PC-3 (cell line): Measurements from ENCODE around the gene HCFC1. TPM values are rescaled to one million over a fixed set of nuclear protein-coding genes. Genes with fewer than 3 reads are reported as not detected.

Source experiments
- ATAC-seq: fragments of 200-7000 bp; cut with Tn5 transposase; 2 replicates; pipeline ENCODE4 v1.9.1; 2020; ENCODE audit warnings: mild to moderate bottlenecking, moderate library complexity
- BruUV-seq: library from RNA; stranded (reverse); fragments of 400-500 nt; replicated peaks from 2 replicates; lab custom pipeline; 2021; lab: Mats Ljungman, UMichigan
- CTCF ChIA-PET: fragments of 300-600 bp; sonication (Branson Sonifier 250); formaldehyde crosslinking; loops from one replicate; lab custom pipeline; 2022; ENCODE audit warnings: antibody characterized with exemption; lab: Charles Lee
- POLR2A ChIA-PET: fragments of 300-600 bp; sonication (Branson Sonifier 250); formaldehyde crosslinking; loops from one replicate; lab custom pipeline; 2022; ENCODE audit warnings: antibody characterized with exemption; ENCODE audit not compliant: unreplicated experiment; lab: Charles Lee
- DNase-seq: peaks from one replicate; pipeline ENCODE4 v3.0.0-alpha.2; 2015
- H2AFZ ChIP-seq: fragments of 300-600 bp; sonication (generic); 2 replicates; pipeline ENCODE4 v1.6.0; 2016; ENCODE audit warnings: antibody characterized with exemption, low read length
- H3F3A ChIP-seq: fragments of 300-600 bp; sonication (generic); one replicate; pipeline ENCODE4 v1.6.0; 2017; ENCODE audit warnings: antibody characterized with exemption, low read length, control low read depth, mild to moderate bottlenecking; ENCODE audit not compliant: unreplicated experiment
- H3K27ac ChIP-seq: fragments of 300-600 bp; sonication (generic); 2 replicates; pipeline ENCODE4 v1.5.1; 2016; ENCODE audit warnings: mild to moderate bottlenecking, low read length
- H3K27me3 ChIP-seq: fragments of 300-600 bp; sonication (generic); 2 replicates; pipeline ENCODE4 v1.6.1; 2016; ENCODE audit warnings: low read length, mixed read lengths
- H3K36me3 ChIP-seq: fragments of 300-600 bp; sonication (generic); 2 replicates; pipeline ENCODE4 v1.6.1; 2016; ENCODE audit warnings: low read depth, mixed run types, low read length, mixed read lengths
- H3K4me1 ChIP-seq: fragments of 300-600 bp; sonication (generic); 2 replicates; pipeline ENCODE4 v1.5.1; 2016; ENCODE audit warnings: low read length; ENCODE audit not compliant: insufficient read depth
- H3K4me2 ChIP-seq: fragments of 300-600 bp; sonication (generic); 2 replicates; pipeline ENCODE4 v1.6.0; 2016; ENCODE audit warnings: low read length
- H3K4me3 ChIP-seq: fragments of 300-600 bp; sonication (generic); 2 replicates; pipeline ENCODE4 v1.5.1; 2016; ENCODE audit warnings: mild to moderate bottlenecking, low read length, mixed read lengths
- H3K79me2 ChIP-seq: fragments of 300-600 bp; sonication (generic); 2 replicates; pipeline ENCODE4 v1.6.1; 2017; ENCODE audit warnings: low read length, mixed read lengths
- H3K9ac ChIP-seq: fragments of 300-600 bp; sonication (generic); 2 replicates; pipeline ENCODE4 v1.6.0; 2016; ENCODE audit warnings: mild to moderate bottlenecking, low read length
- H3K9me2 ChIP-seq: fragments of 300-600 bp; sonication (generic); replicated peaks from 2 replicates; pipeline ENCODE4 v1.6.1; 2016; ENCODE audit warnings: mixed run types, low read length, mixed read lengths
- H3K9me3 ChIP-seq: fragments of 300-600 bp; sonication (generic); 2 replicates; pipeline ENCODE4 v1.6.1; 2016; ENCODE audit warnings: low read length, mixed read lengths
- H4K20me1 ChIP-seq: fragments of 300-600 bp; sonication (generic); 2 replicates; pipeline ENCODE4 v1.6.1; 2016; ENCODE audit warnings: low read length, mixed read lengths
- EZH2 ChIP-seq: fragments of 300-600 bp; sonication (generic); IDR thresholded peaks from one replicate; pipeline ENCODE4 v1.6.1; 2017; ENCODE audit warnings: antibody characterized with exemption, mild to moderate bottlenecking, low read length; ENCODE audit not compliant: unreplicated experiment
- EZH2phosphoT487 ChIP-seq: fragments of 300-600 bp; sonication (generic); IDR thresholded peaks from 2 replicates; pipeline ENCODE4 v1.6.1; 2018; ENCODE audit warnings: mild to moderate bottlenecking, antibody characterized with exemption, low read length, borderline replicate concordance
- intact Hi-C: fragments of 100-400 bp; cut with micrococcal nuclease; formaldehyde crosslinking; loops from 2 replicates; pipeline ENCODE4 v1.9.0; 2023
- total RNA-seq: library from RNA; depleted of rRNA; stranded (reverse); fragments of >200 nt; gene quantifications from 2 replicates; pipeline ENCODE4 v1.2.3, GENCODE V29; 2014
- TF ChIP-seq, protein P1 (sequence below): fragments of 300-600 bp; sonication (generic); conservative IDR thresholded peaks from 2 replicates; pipeline ENCODE4 v1.5.1; 2017; ENCODE audit warnings: antibody characterized with exemption, low read depth, mild to moderate bottlenecking, low read length

The HCFC1 gene
- total RNA-seq, 1 experiment from 2014 or later = 66.9 TPM

DNA sequence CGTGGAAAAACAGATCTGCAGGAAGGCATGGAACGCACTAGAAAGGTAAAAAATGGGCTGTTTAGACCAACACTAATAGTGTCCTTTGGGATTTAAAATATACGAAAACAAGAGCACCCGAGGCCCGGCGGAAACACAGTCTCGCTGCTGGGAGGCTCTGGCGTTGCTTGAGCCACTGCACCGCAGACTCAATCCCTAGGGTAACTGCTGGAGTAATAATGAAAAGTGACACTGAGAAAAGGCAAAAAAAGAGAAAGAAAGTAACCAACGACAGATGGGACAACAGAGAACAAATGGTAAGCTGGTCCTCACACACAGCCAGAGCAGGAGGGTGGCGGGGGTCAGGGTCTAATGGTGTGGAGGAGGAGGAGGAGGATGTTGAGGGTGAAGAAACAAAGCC, 32.7 kb upstream of the HCFC1 start:
- no peaks in the 10 kb centered on the region for H3K27me3 ChIP-seq
- TF ChIP-seq, protein P1, sequence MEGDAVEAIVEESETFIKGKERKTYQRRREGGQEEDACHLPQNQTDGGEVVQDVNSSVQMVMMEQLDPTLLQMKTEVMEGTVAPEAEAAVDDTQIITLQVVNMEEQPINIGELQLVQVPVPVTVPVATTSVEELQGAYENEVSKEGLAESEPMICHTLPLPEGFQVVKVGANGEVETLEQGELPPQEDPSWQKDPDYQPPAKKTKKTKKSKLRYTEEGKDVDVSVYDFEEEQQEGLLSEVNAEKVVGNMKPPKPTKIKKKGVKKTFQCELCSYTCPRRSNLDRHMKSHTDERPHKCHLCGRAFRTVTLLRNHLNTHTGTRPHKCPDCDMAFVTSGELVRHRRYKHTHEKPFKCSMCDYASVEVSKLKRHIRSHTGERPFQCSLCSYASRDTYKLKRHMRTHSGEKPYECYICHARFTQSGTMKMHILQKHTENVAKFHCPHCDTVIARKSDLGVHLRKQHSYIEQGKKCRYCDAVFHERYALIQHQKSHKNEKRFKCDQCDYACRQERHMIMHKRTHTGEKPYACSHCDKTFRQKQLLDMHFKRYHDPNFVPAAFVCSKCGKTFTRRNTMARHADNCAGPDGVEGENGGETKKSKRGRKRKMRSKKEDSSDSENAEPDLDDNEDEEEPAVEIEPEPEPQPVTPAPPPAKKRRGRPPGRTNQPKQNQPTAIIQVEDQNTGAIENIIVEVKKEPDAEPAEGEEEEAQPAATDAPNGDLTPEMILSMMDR = no peak
- TF ChIP-seq EZH2 = no peak
- no peak for TF ChIP-seq EZH2phosphoT487
- no peaks in the 10 kb centered on the region for H3K9me3 ChIP-seq
- H3K27ac ChIP-seq = no peak overlapping the region
- no peak overlapping the region for H3K4me2 ChIP-seq
- H3K9me2 ChIP-seq = no peaks in the 10 kb centered on the region
- no TSS peak for BruUV-seq
- ChIA-PET POLR2A (no interaction called here), CTCF (no interaction called here)
- H3K9ac ChIP-seq = no peak overlapping the region
- no peak overlapping the region for H2AFZ ChIP-seq
- H3F3A ChIP-seq = no peaks in the 10 kb centered on the region
- peaks cover 6% of the 10 kb centered on the region; the same call in 1 of the 2 replicates for H3K4me1 ChIP-seq
- H3K4me3 ChIP-seq = no peak overlapping the region
- H3K36me3 ChIP-seq = no peaks in the 10 kb centered on the region; the same call in 1 of the 2 replicates
- H3K79me2 ChIP-seq = no peaks in the 10 kb centered on the region
- intact Hi-C loops = no loop called here
- DNase-seq = no peak
- ATAC-seq = no peak
- H4K20me1 ChIP-seq = no peaks in the 10 kb centered on the region

DNA sequence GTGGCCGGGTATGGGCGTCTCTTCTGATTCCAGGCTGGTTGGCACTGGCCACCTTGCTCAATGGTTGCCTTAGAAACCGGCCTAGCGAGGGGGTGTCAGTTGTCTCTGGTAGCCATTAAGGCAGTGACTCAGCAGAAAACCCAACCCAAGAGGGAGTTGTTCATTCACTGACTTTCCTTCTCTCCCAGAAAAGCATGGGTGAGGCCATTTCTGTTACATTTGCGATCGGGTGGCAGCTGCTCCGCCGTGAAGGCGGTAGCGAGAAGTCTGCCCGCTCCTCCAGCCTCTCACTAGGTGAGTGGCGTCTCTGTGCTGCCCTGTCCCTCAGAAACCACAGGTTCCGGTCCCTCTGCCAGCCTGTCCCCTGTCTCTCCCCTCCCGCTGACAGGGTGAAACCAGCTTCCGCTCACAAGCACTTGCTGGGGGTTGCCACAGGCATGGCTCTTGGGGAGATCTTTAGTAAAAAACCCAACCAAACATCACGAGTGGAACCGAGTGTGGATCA, 30.6 kb upstream of the HCFC1 start:
- Histone ChIP-seq H3K4me2 (no peak overlapping the region), H2AFZ (no peak overlapping the region), H3K9me3 (no peaks in the 10 kb centered on the region), H3K27me3 (no peaks in the 10 kb centered on the region), H3K36me3 (no peaks in the 10 kb centered on the region), H4K20me1 (no peaks in the 10 kb centered on the region), H3K79me2 (no peaks in the 10 kb centered on the region), H3K9me2 (no peaks in the 10 kb centered on the region), H3K27ac (peak overlapping the region; percentile 37; the same call in 1 of the 2 replicates), H3F3A (no peaks in the 10 kb centered on the region), H3K4me3 (no peak overlapping the region), H3K9ac (no peak overlapping the region; the same call in 1 of the 2 replicates), H3K4me1 (peaks cover 6% of the 10 kb centered on the region; the same call in 1 of the 2 replicates)
- ATAC-seq = no peak
- intact Hi-C loops = no loop called here
- CTCF ChIA-PET = no interaction called here
- POLR2A ChIA-PET = no interaction called here
- peak; percentile 9 for DNase-seq
- TF ChIP-seq EZH2phosphoT487 (no peak), EZH2 (no peak)
- TF ChIP-seq, protein P1 = no peak
- no TSS peak for BruUV-seq

DNA sequence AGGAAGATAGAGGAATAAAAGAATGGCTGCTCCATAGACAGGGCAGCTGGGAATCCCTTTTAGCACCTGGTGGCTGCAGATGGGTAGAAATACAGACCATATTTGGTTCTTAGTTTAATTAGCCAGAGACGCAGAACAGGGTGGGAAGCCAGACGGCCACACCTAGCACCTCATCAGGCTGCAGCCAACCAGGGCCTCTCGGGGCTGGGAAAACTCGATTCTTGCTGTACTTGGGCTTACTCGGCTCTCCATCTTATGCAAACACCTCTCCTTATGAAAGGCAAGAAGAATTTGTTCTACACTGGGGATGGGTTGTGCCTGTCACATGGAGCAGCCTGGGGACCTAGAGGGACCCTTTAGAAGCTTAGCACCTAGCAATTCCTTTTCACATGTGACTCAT, 28.4 kb upstream of the HCFC1 start:
- POLR2A ChIA-PET = no interaction called here
- ATAC-seq = peak; percentile 56
- no TSS peak for BruUV-seq

More for the DNA sequence above, 28.4 kb upstream of the HCFC1 start:
- no peak overlapping the region for H3K9ac ChIP-seq
- H3F3A ChIP-seq = no peaks in the 10 kb centered on the region
- intact Hi-C loops = no loop called here
- peak; percentile 5 for DNase-seq
- H3K9me2 ChIP-seq = no peaks in the 10 kb centered on the region
- CTCF ChIA-PET = no interaction called here
- H3K4me2 ChIP-seq = peak overlapping the region; percentile 76
- H3K9me3 ChIP-seq = no peaks in the 10 kb centered on the region
- no peaks in the 10 kb centered on the region for H3K27me3 ChIP-seq
- H3K4me3 ChIP-seq = peak overlapping the region; percentile 37; the same call in 1 of the 2 replicates
- no peaks in the 10 kb centered on the region for H3K36me3 ChIP-seq
- H3K4me1 ChIP-seq = peaks cover 6% of the 10 kb centered on the region; the same call in 1 of the 2 replicates
- H2AFZ ChIP-seq = 0 out of 2 replicates have a peak overlapping the region, but pooled peaks have one; percentile 5
- no peaks in the 10 kb centered on the region for H3K79me2 ChIP-seq
- TF ChIP-seq EZH2phosphoT487 (no peak), EZH2 (no peak)
- TF ChIP-seq, protein P1 = no peak
- no peaks in the 10 kb centered on the region for H4K20me1 ChIP-seq
- no peak overlapping the region for H3K27ac ChIP-seq
